ENCODE results near the gene MTREX. TPM values are rescaled to one million over a fixed set of nuclear protein-coding genes. Genes with fewer than 3 reads are reported as not detected.

Gene MTREX
- total RNA-seq, 2 experiments from 2014 or later, result 50.9 to 54.5 TPM

DNA sequence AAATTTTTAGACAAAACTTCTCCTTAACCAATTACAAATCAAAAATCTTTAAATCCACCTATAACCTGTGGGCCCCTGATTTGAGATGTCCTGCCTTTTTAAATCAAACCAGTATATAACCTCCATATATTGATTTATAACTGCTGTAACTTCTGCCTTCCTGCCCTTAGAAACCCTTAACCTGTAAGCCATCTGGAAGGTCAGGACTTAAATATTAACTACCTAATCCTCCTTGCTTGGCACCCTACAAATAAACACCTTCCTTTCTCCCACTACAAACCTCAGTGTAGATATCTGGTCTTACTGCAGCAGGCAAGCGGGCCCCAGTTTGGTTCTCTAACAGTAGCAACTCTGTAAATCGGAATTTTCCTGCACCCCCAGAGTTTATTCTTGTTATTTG lies 83.9 kb downstream of the MTREX start:
- Mint-ChIP-seq H3K27me3 (no peaks in the 10 kb centered on the region), H3K4me3 (no peak overlapping the region), H3K9me3 (peaks cover 3% of the 10 kb centered on the region), H3K36me3 (ENCODE audit: low read depth) (peaks cover 86% of the 10 kb centered on the region), H3K27ac (no peak overlapping the region), H3K4me1 (ENCODE audit: low read depth) (no peaks in the 10 kb centered on the region)
- peaks cover 4 to 12% of the 10 kb centered on the region in 2 experiments for H3K9me3 ChIP-seq (ENCODE audit: control insufficient read depth in 1 of 2, insufficient read depth in 1 of 2, low read length in 2 of 2)
- ATAC-seq (ENCODE audit: poor library complexity) (no peak), DNase-seq (no peak)
- H3K36me3 ChIP-seq (ENCODE audit: insufficient read depth, low read length), result peaks cover 66% of the 10 kb centered on the region
- intact Hi-C loops (cut with DNase I, micrococcal nuclease), result no loop called here
- H3K27ac ChIP-seq (ENCODE audit: low read depth in 1 of 2, low read length in 2 of 2), result no peak overlapping the region
- no peak overlapping the region for H3K4me3 ChIP-seq (ENCODE audit: low read length)
- CTCF ChIA-PET, result interaction anchor here (1.4 kb wide), 1 partner anchor 23 kb away, joined by 4 read pairs; no protein-coding TSS in a partner anchor
- H3K4me1 ChIP-seq (ENCODE audit: insufficient read depth, low read length), result no peaks in the 10 kb centered on the region
- TF ChIP-seq, protein P1, sequence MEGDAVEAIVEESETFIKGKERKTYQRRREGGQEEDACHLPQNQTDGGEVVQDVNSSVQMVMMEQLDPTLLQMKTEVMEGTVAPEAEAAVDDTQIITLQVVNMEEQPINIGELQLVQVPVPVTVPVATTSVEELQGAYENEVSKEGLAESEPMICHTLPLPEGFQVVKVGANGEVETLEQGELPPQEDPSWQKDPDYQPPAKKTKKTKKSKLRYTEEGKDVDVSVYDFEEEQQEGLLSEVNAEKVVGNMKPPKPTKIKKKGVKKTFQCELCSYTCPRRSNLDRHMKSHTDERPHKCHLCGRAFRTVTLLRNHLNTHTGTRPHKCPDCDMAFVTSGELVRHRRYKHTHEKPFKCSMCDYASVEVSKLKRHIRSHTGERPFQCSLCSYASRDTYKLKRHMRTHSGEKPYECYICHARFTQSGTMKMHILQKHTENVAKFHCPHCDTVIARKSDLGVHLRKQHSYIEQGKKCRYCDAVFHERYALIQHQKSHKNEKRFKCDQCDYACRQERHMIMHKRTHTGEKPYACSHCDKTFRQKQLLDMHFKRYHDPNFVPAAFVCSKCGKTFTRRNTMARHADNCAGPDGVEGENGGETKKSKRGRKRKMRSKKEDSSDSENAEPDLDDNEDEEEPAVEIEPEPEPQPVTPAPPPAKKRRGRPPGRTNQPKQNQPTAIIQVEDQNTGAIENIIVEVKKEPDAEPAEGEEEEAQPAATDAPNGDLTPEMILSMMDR (IDR thresholded peaks at IDR 0.05), result no peak
- POLR2A ChIA-PET, result no interaction called here
- no peaks in the 10 kb centered on the region for H3K27me3 ChIP-seq (ENCODE audit: control insufficient read depth in 1 of 2, insufficient read depth in 2 of 2, low read length in 2 of 2)

DNA sequence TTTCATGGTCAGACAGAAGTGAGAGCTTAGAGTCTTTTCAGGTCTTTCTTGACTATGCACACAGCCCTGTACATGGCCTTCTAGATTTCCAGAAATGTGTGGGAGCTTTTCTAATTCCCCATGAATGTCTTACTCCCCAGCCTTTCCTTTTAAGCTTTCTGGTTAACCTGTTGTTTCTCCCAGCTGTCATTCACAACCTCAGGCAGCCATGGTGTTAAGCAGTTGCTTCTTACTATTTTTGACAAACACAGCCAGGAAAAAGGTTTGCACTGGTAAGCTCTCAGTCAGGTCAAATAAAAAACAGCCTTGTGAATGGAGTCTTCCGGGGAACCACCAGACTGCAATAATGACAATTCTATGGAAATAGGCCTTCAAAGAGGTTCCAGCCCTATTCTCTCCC lies 84.9 kb downstream of the MTREX start:
- Histone ChIP-seq H3K4me1 (ENCODE audit: insufficient read depth, low read length) (no peaks in the 10 kb centered on the region), H3K9me3 (ENCODE audit: control insufficient read depth in 1 of 2, insufficient read depth in 1 of 2, low read length in 2 of 2) (peaks cover 4 to 12% of the 10 kb centered on the region in 2 experiments), H3K36me3 (ENCODE audit: insufficient read depth, low read length) (peaks cover 71% of the 10 kb centered on the region), H3K27ac (ENCODE audit: low read depth in 1 of 2, low read length in 2 of 2) (no peak overlapping the region), H3K4me3 (ENCODE audit: low read length) (no peak overlapping the region), H3K27me3 (ENCODE audit: control insufficient read depth in 1 of 2, insufficient read depth in 2 of 2, low read length in 2 of 2) (no peaks in the 10 kb centered on the region)
- TF ChIP-seq, protein P1 (IDR thresholded peaks at IDR 0.05), result no peak
- Mint-ChIP-seq H3K36me3 (ENCODE audit: low read depth) (peaks cover 89% of the 10 kb centered on the region), H3K9me3 (peaks cover 3% of the 10 kb centered on the region), H3K27me3 (no peaks in the 10 kb centered on the region), H3K4me1 (ENCODE audit: low read depth) (no peaks in the 10 kb centered on the region), H3K4me3 (no peak overlapping the region), H3K27ac (no peak overlapping the region)
- intact Hi-C loops (cut with DNase I, micrococcal nuclease), result no loop called here
- no peak for ATAC-seq (ENCODE audit: poor library complexity)
- CTCF ChIA-PET, result no interaction called here
- POLR2A ChIA-PET, result no interaction called here
- no peak for DNase-seq

DNA sequence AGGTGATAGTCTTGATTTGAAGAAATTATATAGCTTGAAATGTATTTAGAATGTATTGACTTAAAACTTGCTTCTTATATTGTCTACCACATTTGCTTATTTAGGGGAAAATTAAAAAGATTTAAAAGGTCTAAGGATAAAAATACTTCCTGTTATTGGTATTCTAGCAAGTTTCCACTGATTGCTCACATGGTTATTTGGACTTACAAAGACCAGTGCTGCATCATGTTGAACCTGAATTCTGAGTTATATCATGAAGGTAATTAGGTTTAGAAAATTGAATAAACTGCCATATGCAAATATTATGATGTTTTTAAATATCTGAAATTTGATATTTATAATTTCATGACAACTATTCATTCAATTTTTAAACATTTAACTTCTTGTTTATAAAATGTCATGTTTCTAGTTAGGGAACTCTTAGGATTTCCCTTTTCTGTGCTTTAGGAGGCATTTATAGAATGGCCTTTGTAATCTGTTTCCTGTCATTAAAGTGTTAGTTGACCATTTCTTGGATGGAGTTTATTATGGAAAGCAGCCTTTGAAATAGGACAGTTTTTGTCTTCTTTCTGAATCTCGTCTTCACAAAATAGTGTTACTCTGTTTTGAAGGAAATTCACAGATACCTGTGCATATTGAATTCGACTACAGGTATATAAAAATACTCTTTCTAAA lies 85.8 kb downstream of the MTREX start:
- no peak overlapping the region for H3K27ac Mint-ChIP-seq
- intact Hi-C loops (cut with DNase I, micrococcal nuclease), result no loop called here
- POLR2A ChIA-PET, result no interaction called here
- no peaks in the 10 kb centered on the region for H3K4me1 Mint-ChIP-seq (ENCODE audit: low read depth)
- Histone ChIP-seq H3K27me3 (ENCODE audit: control insufficient read depth in 1 of 2, insufficient read depth in 2 of 2, low read length in 2 of 2) (no peaks in the 10 kb centered on the region), H3K9me3 (ENCODE audit: control insufficient read depth in 1 of 2, insufficient read depth in 1 of 2, low read length in 2 of 2) (peaks cover 4 to 12% of the 10 kb centered on the region in 2 experiments), H3K4me1 (ENCODE audit: insufficient read depth, low read length) (no peaks in the 10 kb centered on the region), H3K4me3 (ENCODE audit: low read length) (no peak overlapping the region), H3K36me3 (ENCODE audit: insufficient read depth, low read length) (peaks cover 67% of the 10 kb centered on the region), H3K27ac (ENCODE audit: low read depth in 1 of 2, low read length in 2 of 2) (no peak overlapping the region)
- no peak for DNase-seq
- CTCF ChIA-PET, result no interaction called here
- H3K27me3 Mint-ChIP-seq, result no peaks in the 10 kb centered on the region
- TF ChIP-seq, protein P1 (IDR thresholded peaks at IDR 0.05), result no peak
- H3K36me3 Mint-ChIP-seq (ENCODE audit: low read depth), result peaks cover 88% of the 10 kb centered on the region
- H3K4me3 Mint-ChIP-seq, result no peak overlapping the region
- no peak for ATAC-seq (ENCODE audit: poor library complexity)
- H3K9me3 Mint-ChIP-seq, result peaks cover 3% of the 10 kb centered on the region
